Measurements from ENCODE around the gene SH2D3C.

The SH2D3C gene

GRCh38 chr9:127809002-127809539 lies 30.6 kb upstream of the SH2D3C start:
- H3K36me3 ChIP-seq (ENCODE audit: insufficient read depth), result no peaks in the 10 kb centered on the region
- H3K4me3 ChIP-seq (IDR thresholded peaks at IDR 0.05; ENCODE audit: insufficient read depth, low read depth, low read length), result no peak overlapping the region
- no peak overlapping the region for H3K9ac ChIP-seq
- no peak overlapping the region for H3K27ac ChIP-seq
- H2AFZ ChIP-seq (ENCODE audit: low read depth), result no peak overlapping the region
- H3K4me2 ChIP-seq, result no peak overlapping the region
- peaks cover 17% of the 10 kb centered on the region for H3K79me2 ChIP-seq (ENCODE audit: insufficient read depth, low read depth)
- H4K20me1 ChIP-seq (ENCODE audit: insufficient read depth), result no peaks in the 10 kb centered on the region
- peaks cover 12% of the 10 kb centered on the region for H3K4me1 ChIP-seq (ENCODE audit: low read depth, poor library complexity, severe bottlenecking)
- no peak for TF ChIP-seq CTCF (conservative IDR thresholded peaks at IDR 0.05; ENCODE audit: low read depth, low read length)
- no peaks in the 10 kb centered on the region for H3K27me3 ChIP-seq (ENCODE audit: insufficient read depth, low read depth)

- Histone ChIP-seq H2AFZ (ENCODE audit: low read depth) (no peak overlapping the region), H3K27me3 (ENCODE audit: insufficient read depth, low read depth) (no peaks in the 10 kb centered on the region), H4K20me1 (ENCODE audit: insufficient read depth) (no peaks in the 10 kb centered on the region), H3K27ac (no peak overlapping the region), H3K4me2 (no peak overlapping the region), H3K36me3 (ENCODE audit: insufficient read depth) (no peaks in the 10 kb centered on the region), H3K4me3 (IDR thresholded peaks at IDR 0.05; ENCODE audit: insufficient read depth, low read depth, low read length) (no peak overlapping the region), H3K79me2 (ENCODE audit: insufficient read depth, low read depth) (peaks cover 23% of the 10 kb centered on the region), H3K4me1 (ENCODE audit: low read depth, poor library complexity, severe bottlenecking) (peaks cover 16% of the 10 kb centered on the region), H3K9ac (no peak overlapping the region)
- TF ChIP-seq CTCF (conservative IDR thresholded peaks at IDR 0.05; ENCODE audit: low read depth, low read length), result no peak
Measured at GRCh38 chr9:127808347-127809001, 30.0 kb upstream of the SH2D3C start.

DNA sequence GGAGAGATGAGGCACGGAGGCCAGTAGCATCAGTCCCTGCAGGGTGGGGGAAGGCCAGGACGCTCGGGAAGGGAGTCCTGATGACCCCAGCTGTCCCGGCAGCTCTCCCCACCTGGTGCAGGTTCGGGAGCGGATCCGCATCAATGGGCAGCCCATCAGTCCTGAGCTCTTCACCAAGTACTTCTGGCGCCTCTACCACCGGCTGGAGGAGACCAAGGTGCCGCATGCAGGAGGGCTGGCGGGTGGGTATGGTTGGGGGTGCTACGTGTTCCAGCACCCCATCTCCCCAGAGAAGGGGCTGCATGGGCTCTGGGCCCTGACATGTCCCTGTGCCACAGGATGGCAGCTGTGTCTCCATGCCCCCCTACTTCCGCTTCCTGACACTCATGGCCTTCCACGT lies 28.4 kb upstream of the SH2D3C start:
- Histone ChIP-seq H3K79me2 (ENCODE audit: insufficient read depth, low read depth) (peaks cover 29% of the 10 kb centered on the region), H2AFZ (ENCODE audit: low read depth) (no peak overlapping the region), H3K4me1 (ENCODE audit: low read depth, poor library complexity, severe bottlenecking) (peaks cover 22% of the 10 kb centered on the region), H3K9ac (no peak overlapping the region), H4K20me1 (ENCODE audit: insufficient read depth) (no peaks in the 10 kb centered on the region), H3K4me2 (no peak overlapping the region), H3K27ac (no peak overlapping the region), H3K27me3 (ENCODE audit: insufficient read depth, low read depth) (no peaks in the 10 kb centered on the region), H3K4me3 (IDR thresholded peaks at IDR 0.05; ENCODE audit: insufficient read depth, low read depth, low read length) (no peak overlapping the region), H3K36me3 (ENCODE audit: insufficient read depth) (no peaks in the 10 kb centered on the region)
- TF ChIP-seq CTCF (conservative IDR thresholded peaks at IDR 0.05; ENCODE audit: low read depth, low read length), result no peak

DNA sequence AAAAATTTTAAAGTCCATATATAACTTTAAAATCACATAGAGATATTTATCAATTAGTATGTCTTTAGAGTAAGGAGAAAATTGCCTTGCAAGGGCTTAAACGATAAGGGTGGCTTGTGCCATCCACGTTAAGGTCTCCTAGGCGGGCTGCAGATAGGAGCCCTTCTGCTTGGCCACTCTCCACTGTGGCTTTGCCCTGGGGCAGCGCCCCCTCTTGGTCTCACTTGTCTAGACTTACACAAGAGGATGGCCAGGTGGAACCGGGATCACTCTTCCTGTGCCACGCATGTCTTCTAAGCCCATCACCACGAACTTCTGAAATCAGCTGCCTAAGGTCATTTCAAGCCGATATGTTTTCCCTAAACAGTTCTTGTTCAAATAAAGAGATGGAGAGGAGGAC lies 27.2 kb upstream of the SH2D3C start:
- no peaks in the 10 kb centered on the region for H3K36me3 ChIP-seq (ENCODE audit: insufficient read depth)
- H4K20me1 ChIP-seq (ENCODE audit: insufficient read depth), result no peaks in the 10 kb centered on the region
- peaks cover 32% of the 10 kb centered on the region for H3K4me1 ChIP-seq (ENCODE audit: low read depth, poor library complexity, severe bottlenecking)

More for the DNA sequence above, 27.2 kb upstream of the SH2D3C start:
- TF ChIP-seq CTCF (conservative IDR thresholded peaks at IDR 0.05; ENCODE audit: low read depth, low read length), result 0 out of 2 replicates have a peak, but pooled peaks have one; percentile 20
- H2AFZ ChIP-seq (ENCODE audit: low read depth), result no peak overlapping the region
- no peak overlapping the region for H3K4me3 ChIP-seq (IDR thresholded peaks at IDR 0.05; ENCODE audit: insufficient read depth, low read depth, low read length)
- no peak overlapping the region for H3K27ac ChIP-seq
- H3K79me2 ChIP-seq (ENCODE audit: insufficient read depth, low read depth), result peaks cover 29% of the 10 kb centered on the region
- H3K27me3 ChIP-seq (ENCODE audit: insufficient read depth, low read depth), result no peaks in the 10 kb centered on the region
- no peak overlapping the region for H3K9ac ChIP-seq
- H3K4me2 ChIP-seq, result no peak overlapping the region
